ENCODE results near the gene STAT2. TPM values are rescaled to one million over a fixed set of nuclear protein-coding genes. Genes with fewer than 3 reads are reported as not detected.

STAT2 gene
- total and polyA plus RNA-seq, 4 donors = 64.8 to 218 (median 103) TPM

GRCh38 chr12:56377310-56377988 is 17.5 kb upstream of the STAT2 start:
- ATAC-seq (ENCODE audit: insufficient read depth, low FRiP score) (no peak), DNase-seq (no peak)
- WGBS, 2 donors = 72 to 74% methylated on average over 4 of the region's 4 CpGs
- H3K27ac ChIP-seq (ENCODE audit: low read depth in 1 of 2, low read length in 1 of 2) = no peak overlapping the region
- no peak overlapping the region for H3K4me3 ChIP-seq
- no peaks in the 10 kb centered on the region for H3K36me3 ChIP-seq (ENCODE audit: control insufficient read depth in 4 of 4, insufficient read depth in 4 of 4, low read length in 4 of 4)
- TF ChIP-seq CTCF (IDR thresholded peaks at IDR 0.05; ENCODE audit: control extremely low read depth, extremely low read depth) = no peak
- no peaks in the 10 kb centered on the region for H3K4me1 ChIP-seq (ENCODE audit: control insufficient read depth in 5 of 5, insufficient read depth in 5 of 5, low read length in 5 of 5)
- H3K9me3 ChIP-seq (ENCODE audit: control insufficient read depth in 4 of 4, insufficient read depth in 3 of 4, low read length in 3 of 4) = no peaks in the 10 kb centered on the region
- H3K9ac ChIP-seq (ENCODE audit: insufficient read depth in 1 of 2, low read length in 2 of 2) = no peak overlapping the region
- no peaks in the 10 kb centered on the region for H3K27me3 ChIP-seq (ENCODE audit: control insufficient read depth in 3 of 3, insufficient read depth in 3 of 3, low read length in 2 of 3)

DNA sequence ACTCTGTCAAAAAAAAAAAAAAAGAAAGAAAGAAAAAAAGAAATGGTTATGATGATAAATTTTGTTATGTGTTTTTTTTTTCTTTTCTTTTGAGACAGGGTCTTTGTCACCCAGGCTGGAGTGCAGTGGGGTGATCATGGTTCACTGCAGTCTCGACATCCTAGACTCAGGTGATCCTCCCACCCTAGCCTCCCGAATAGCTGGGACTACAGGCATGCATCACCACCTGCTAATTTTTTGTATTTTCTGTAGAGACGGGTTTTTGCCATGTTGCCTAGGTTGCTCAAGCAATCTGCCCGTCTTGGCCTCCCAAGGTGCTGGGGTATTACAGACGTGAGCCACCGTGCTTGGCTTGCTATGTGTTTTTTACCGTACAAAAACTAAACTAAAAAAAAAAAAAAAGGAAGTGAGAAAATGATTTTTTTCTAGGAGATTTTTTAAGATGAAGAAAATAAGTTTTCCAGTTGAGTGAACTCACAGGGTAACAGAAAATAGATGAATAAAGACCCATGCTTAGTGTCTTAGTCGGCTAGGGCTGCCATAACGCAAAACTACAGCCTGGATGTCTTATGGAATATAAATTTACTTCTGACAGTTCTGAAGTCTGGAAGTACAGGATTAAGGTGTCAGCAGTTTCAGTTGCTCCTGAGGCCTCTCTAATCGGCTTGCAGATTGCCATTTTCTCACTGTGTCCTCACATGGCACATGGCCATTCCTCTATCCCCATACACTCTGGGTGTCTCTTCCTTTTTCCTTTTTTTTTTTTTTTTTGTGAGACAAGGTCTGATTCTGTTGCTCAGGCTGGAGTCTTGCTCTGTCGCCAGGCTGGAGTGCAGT is 15.9 kb upstream of the STAT2 start:
- no peaks in the 10 kb centered on the region for H3K27me3 ChIP-seq (ENCODE audit: control insufficient read depth in 3 of 3, insufficient read depth in 3 of 3, low read length in 2 of 3)
- H3K27ac ChIP-seq (ENCODE audit: low read depth in 1 of 2, low read length in 1 of 2) = no peak overlapping the region
- no peaks in the 10 kb centered on the region for H3K36me3 ChIP-seq (ENCODE audit: control insufficient read depth in 4 of 4, insufficient read depth in 4 of 4, low read length in 4 of 4)
- no peaks in the 10 kb centered on the region for H3K4me1 ChIP-seq (ENCODE audit: control insufficient read depth in 5 of 5, insufficient read depth in 5 of 5, low read length in 5 of 5)
- DNase-seq (no peak), ATAC-seq (ENCODE audit: insufficient read depth, low FRiP score) (no peak)
- H3K4me3 ChIP-seq = no peak overlapping the region
- 73 to 81% methylated on average over 11 of the region's 11 CpGs for WGBS, 2 donors
- H3K9me3 ChIP-seq (ENCODE audit: control insufficient read depth in 4 of 4, insufficient read depth in 3 of 4, low read length in 3 of 4) = no peaks in the 10 kb centered on the region
- no peak for TF ChIP-seq CTCF (IDR thresholded peaks at IDR 0.05; ENCODE audit: control extremely low read depth, extremely low read depth)
- no peak overlapping the region for H3K9ac ChIP-seq (ENCODE audit: insufficient read depth in 1 of 2, low read length in 2 of 2)

- Histone ChIP-seq H3K27ac (ENCODE audit: low read depth in 1 of 2, low read length in 1 of 2) (no peak overlapping the region), H3K9ac (ENCODE audit: insufficient read depth in 1 of 2, low read length in 2 of 2) (no peak overlapping the region), H3K4me3 (no peak overlapping the region), H3K4me1 (ENCODE audit: control insufficient read depth in 5 of 5, insufficient read depth in 5 of 5, low read length in 5 of 5) (no peaks in the 10 kb centered on the region), H3K36me3 (ENCODE audit: control insufficient read depth in 4 of 4, insufficient read depth in 4 of 4, low read length in 4 of 4) (no peaks in the 10 kb centered on the region), H3K27me3 (ENCODE audit: control insufficient read depth in 3 of 3, insufficient read depth in 3 of 3, low read length in 2 of 3) (no peaks in the 10 kb centered on the region), H3K9me3 (ENCODE audit: control insufficient read depth in 4 of 4, insufficient read depth in 3 of 4, low read length in 3 of 4) (no peaks in the 10 kb centered on the region)
- TF ChIP-seq CTCF (IDR thresholded peaks at IDR 0.05; ENCODE audit: control extremely low read depth, extremely low read depth) = no peak
- WGBS, 2 donors = 61 to 66% methylated on average over 7 of the region's 7 CpGs
- no peak for ATAC-seq (ENCODE audit: insufficient read depth, low FRiP score)
- DNase-seq = no peak
Measured at GRCh38 chr12:56374726-56375597, 15.1 kb upstream of the STAT2 start.

All from lung (tissue), 12 donors.